Measurements from ENCODE around the gene OLFM2.
"Not testable (repeated sequence)": the region's sequence is repeated elsewhere in the genome, so short reads cannot be mapped to it uniquely, and the experiment has no call there.

The OLFM2 gene

GRCh38 chr19:9834307-9834725 lies 102.0 kb downstream of the OLFM2 start:
- in situ Hi-C loops (cut with MboI; ENCODE audit: low sequenced_read_pairs, unreplicated experiment): no loop called here
- TF ChIP-seq, protein P1, sequence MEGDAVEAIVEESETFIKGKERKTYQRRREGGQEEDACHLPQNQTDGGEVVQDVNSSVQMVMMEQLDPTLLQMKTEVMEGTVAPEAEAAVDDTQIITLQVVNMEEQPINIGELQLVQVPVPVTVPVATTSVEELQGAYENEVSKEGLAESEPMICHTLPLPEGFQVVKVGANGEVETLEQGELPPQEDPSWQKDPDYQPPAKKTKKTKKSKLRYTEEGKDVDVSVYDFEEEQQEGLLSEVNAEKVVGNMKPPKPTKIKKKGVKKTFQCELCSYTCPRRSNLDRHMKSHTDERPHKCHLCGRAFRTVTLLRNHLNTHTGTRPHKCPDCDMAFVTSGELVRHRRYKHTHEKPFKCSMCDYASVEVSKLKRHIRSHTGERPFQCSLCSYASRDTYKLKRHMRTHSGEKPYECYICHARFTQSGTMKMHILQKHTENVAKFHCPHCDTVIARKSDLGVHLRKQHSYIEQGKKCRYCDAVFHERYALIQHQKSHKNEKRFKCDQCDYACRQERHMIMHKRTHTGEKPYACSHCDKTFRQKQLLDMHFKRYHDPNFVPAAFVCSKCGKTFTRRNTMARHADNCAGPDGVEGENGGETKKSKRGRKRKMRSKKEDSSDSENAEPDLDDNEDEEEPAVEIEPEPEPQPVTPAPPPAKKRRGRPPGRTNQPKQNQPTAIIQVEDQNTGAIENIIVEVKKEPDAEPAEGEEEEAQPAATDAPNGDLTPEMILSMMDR (IDR thresholded peaks at IDR 0.05; ENCODE audit: borderline replicate concordance, control extremely low read depth, extremely low read depth, insufficient read depth, missing control alignments): no peak
- no peak for DNase-seq (ENCODE audit: low spot score)

- in situ Hi-C loops (cut with MboI; ENCODE audit: low sequenced_read_pairs, unreplicated experiment): no loop called here
- DNase-seq (ENCODE audit: low spot score): no peak
- TF ChIP-seq, protein P1 (IDR thresholded peaks at IDR 0.05; ENCODE audit: borderline replicate concordance, control extremely low read depth, extremely low read depth, insufficient read depth, missing control alignments): no peak
Observed at GRCh38 chr19:9828551-9829063, 107.7 kb downstream of the OLFM2 start.

GRCh38 chr19:9827289-9828238 lies 108.8 kb downstream of the OLFM2 start, which contains the start of gene UBL5:
Gene UBL5 (plus strand): TSS chr19:9827918. CDS start chr19:9828338, 420 bp downstream.
- peak; percentile 95 for DNase-seq (ENCODE audit: low spot score)
- TF ChIP-seq, protein P1 (IDR thresholded peaks at IDR 0.05; ENCODE audit: borderline replicate concordance, control extremely low read depth, extremely low read depth, insufficient read depth, missing control alignments): no peak
- in situ Hi-C loops (cut with MboI; ENCODE audit: low sequenced_read_pairs, unreplicated experiment): no loop called here

DNA sequence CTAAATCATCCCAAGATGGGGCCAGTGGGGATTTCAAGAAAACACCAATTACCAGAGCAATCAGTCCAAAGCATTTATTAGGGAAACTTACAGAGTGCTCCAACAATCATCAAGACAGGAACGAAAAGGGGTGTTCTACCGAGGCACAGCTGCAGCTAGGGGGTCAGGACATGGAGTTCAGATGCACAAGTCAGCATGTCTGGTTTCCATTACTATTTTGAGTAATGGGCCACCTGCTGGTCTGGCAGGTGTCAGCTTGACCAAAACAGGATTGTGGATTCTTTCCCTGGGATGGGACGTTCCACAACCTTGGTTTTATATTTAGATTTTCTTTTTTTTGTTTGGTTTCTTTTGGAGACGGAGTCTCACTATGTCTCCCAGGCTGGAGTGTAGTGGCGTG lies 112.5 kb downstream of the OLFM2 start:
- in situ Hi-C loops (cut with MboI; ENCODE audit: low sequenced_read_pairs, unreplicated experiment): no loop called here
- TF ChIP-seq, protein P1 (IDR thresholded peaks at IDR 0.05; ENCODE audit: borderline replicate concordance, control extremely low read depth, extremely low read depth, insufficient read depth, missing control alignments): no peak
- no peak for DNase-seq (ENCODE audit: low spot score)

DNA sequence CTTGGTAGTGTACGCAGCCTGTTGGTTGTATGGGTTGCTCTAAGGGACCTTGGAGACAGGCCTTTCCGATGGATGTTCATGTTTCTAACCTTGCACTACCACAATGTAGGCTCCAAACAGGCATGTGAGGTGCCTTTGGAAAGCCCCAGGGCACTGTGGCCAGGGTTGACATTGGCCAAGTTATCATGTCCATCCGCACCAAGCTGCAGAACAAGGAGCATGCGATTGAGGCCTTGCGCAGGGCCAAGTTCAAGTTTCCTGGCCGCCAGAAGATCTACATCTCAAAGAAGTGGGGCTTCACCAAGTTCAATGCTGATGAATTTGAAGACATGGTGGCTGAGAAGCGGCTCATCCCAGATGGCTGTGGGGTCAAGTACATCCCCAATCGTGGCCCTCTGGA lies 116.3 kb downstream of the OLFM2 start:
- DNase-seq (ENCODE audit: low spot score); in situ Hi-C loops (cut with MboI; ENCODE audit: low sequenced_read_pairs, unreplicated experiment): not testable (repeated sequence)

DNA sequence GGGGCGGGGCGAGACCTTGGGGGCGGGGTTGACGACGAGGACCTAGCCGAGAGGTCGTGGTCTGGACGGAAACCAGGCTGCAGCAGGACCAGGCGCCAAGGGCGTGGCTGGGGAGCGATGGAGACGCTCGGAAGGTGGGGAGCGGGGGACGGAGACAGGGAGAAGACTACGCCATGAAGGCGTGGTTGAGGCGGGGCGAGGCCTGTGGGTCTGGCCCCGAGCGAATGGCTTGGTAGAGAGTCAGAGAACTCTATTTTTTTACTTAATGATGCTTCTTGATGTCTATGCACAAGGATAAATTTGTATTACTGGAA lies 116.8 kb downstream of the OLFM2 start:
- in situ Hi-C loops (cut with MboI; ENCODE audit: low sequenced_read_pairs, unreplicated experiment): no loop called here
- TF ChIP-seq, protein P1 (IDR thresholded peaks at IDR 0.05; ENCODE audit: borderline replicate concordance, control extremely low read depth, extremely low read depth, insufficient read depth, missing control alignments): no peak
- no peak for DNase-seq (ENCODE audit: low spot score)
